Amniotic epithelial cell (primary cell): ENCODE results near the gene KRT85.

Source experiments
- DNase-seq: peaks from one replicate; pipeline ENCODE4 v3.0.0-alpha.2; 2010; ENCODE audit warnings: low read depth

Gene KRT85

DNA sequence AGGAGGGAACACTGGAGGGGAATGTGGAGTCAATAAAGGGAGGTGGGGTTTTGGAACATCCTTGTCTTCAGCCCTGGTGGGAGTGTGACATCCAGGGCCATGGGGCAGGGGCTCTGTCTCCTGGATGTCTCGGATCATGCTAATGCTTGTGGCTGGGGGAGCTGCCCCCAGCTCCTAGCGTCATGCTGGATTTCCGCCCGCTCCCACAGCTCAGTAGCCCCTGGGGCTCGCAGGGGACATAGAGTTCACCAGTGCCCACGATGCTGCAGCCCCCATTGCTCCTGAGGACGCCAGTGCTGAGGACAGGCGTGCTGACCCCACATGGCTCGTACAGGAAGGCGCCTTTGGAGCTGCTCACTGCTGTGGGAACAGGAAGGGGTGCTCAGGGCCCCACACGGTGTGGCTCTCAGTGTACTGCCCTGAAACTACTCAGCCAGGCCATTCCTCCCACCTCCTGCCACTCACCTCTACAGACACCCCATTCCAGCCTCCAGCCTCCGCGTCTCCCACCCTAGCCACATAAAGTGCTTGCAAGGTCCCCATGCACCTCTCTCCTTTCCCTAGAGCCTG is 27.6 kb upstream of the KRT85 start:
- DNase-seq = no peak

- DNase-seq = no peak
These were observed 25.3 kb upstream of the KRT85 start for GRCh38 chr12:52392465-52393007.

- DNase-seq = no peak
These were observed 24.3 kb upstream of the KRT85 start for GRCh38 chr12:52391618-52392002.

DNA sequence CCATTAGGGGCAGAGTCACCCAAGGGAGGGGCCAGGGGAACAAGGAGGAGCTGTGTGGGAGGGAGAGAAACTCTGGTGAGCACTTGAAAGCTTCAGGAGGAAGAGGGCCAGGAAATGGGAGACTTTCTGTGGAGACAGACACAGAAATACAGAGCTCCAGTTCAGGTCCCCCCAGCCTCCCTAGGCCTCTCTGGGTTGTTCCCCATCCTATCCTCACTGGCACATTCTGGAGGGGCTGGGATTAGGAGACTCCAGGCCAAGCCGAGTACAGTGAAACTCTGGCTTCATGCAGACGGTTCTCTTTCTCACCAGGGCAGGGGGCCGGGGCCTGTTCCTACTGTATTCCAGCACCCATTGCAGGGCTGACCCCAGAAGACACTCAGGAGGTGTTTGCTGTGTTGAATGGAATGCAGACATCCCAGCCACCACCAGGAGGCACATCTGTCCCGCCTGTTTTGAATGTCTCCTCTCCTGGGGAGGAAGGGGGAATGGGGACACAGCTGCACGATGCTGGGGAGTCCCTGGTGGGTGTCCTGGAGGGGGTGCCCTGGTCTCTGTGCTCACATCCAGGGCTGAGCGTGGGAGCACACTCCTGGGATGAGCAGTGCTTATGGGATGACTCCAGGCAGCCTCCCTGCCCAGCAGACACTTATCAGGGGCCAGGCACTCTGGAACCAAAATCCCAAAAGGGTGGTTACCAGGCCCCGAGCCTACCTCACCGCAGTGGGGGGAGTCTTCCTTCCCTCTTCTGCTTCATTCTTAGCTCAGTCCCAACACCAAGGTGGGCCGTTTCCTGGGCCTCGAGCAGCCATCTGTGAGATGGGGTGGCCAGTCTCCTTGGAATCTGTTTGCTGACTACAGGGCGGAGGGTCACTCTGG is 23.7 kb upstream of the KRT85 start:
- DNase-seq = peak; percentile 7

GRCh38 chr12:52389313-52390207 is 22.3 kb upstream of the KRT85 start:
- peak; percentile 71 for DNase-seq

DNA sequence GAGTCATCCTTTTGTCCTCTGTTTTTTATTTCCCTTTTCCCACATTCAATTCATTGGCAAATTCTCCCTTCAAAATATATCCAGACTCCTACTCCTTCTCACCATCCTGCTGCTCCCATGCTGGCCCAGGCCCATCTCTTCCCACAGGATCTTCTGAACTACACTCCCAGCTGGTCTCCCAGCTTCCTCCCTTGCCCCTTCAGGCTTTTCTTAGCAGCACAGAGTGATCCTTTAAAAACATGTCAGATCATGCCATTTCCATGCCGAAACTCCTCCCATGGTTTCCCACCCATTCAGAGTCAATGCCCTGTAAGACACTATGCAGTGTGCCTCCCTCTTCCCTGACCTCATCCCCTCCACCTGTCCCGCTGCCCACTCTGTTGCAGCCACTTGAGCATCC is 20.6 kb upstream of the KRT85 start:
- no peak for DNase-seq

- DNase-seq = no peak
These were observed 18.0 kb upstream of the KRT85 start, which contains the start of gene KRT84 for GRCh38 chr12:52385226-52385702. Gene KRT84, minus strand, starts transcription at chr12:52385652. Its CDS starts 67 bp downstream, at chr12:52385585.

- DNase-seq = no peak
These were observed 16.1 kb upstream of the KRT85 start for GRCh38 chr12:52383331-52383730.

- no peak for DNase-seq
These were observed 15.6 kb upstream of the KRT85 start for GRCh38 chr12:52382854-52383253.

- DNase-seq = no peak
These were observed 13.9 kb upstream of the KRT85 start for GRCh38 chr12:52381206-52381605.

DNA sequence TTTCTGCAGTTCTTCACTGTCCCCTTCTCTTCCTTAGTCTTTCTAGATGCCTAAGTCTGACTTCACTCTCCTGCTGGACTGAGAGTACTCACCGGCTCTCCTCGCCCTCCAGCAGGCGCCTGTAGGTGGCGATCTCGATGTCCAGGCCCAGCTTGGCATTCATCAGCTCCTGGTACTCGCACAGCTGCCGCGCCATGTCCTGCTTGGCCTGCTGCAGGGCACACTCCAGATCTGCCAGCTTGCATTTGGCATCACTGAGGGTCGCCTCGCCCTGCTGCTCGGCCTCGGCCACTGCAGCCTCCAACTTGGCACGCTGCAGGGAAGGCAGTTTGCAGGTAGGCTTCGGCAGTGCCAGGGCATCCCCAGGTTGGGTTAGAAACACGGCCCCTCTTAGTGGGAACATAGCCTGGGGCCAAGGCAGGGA is 13.0 kb upstream of the KRT85 start:
- DNase-seq = peak; percentile 35

DNA sequence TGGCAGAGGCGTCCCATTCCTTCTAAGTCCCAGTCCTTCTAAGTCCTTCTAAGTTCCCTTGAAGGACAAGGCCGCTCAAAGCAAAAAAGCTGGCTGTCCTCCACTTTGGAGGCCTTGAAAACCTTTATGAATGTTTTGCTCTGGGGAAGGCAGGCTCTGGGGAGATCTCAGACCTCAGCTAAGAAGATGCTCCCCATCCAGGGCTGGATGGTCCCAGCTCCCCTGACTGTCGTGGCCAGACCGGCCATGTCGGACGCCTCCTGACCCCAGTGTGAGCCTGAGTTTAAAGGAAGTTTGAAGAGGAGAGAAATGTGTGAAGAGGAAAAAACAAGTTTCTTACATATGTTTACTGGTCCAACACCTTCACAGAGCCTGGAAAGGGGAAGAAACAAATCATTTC is 12.3 kb upstream of the KRT85 start:
- no peak for DNase-seq

GRCh38 chr12:52378091-52378490 is 10.8 kb upstream of the KRT85 start:
- DNase-seq = no peak

DNA sequence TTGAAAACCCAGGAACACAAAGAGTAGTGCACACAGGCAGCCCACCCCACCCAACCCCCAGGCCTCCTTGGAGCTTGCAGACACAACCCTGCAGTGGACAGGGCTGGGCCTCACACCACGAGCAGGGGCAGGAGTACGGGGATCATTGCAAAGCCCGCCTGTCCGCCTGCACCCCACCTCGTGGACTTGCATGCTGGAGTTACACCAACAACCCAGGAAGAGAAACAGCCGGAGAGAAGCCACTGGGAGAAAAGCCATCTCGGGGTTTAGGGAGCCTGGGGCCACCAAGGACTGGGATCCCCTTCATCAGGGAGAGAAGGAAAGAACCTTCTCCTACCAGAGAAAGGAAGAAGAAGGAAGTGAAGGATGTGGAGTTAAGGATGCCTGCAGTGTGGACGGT is 10.0 kb upstream of the KRT85 start:
- no peak for DNase-seq

DNA sequence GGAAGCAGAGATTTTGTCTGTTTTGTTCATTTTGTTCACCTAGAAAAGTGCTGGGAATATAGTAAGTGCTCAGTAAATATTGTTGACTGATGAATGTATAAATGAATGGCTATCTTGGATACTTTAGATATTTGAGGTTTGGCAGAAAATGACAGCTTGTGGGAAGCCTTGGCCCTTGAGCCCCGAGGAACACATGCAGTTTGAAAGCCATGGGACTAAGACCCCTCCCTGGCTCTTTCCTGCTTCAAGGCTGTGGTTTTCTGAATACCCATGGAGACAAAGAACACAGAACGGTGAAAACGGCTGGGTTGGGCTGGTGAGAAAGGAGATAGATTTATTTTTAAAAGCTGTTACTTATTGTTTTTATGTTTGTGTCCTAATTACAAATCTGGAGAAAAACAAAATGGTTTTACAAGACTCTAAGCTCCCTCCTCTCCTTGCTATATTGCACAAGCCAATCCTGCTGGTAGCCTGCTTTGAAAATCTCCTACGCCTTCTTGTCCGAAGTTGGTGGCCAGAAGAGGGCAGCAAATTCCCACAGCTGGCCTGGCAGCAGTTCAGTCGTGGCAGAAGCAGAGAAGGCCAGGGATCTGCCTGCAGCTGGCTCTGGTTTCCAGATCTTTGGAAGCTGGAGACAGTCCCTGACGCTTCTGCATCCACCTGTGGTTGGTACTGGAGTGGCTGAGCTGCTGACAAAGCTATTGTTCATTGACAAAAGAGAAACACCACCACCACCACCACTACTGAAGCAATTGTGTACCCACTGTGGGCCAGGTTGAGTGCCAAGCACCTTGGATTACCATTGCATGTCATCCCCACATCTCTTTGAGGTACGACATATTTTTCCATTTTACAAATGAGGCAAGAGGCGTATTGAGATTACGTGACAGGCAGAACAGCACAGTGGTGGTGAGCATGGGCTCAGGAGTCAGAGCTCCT is 5.2 kb upstream of the KRT85 start:
- DNase-seq = peak; percentile 90

- DNase-seq = no peak
These were observed 4.4 kb upstream of the KRT85 start for GRCh38 chr12:52371716-52372115.

GRCh38 chr12:52370926-52371608 is 3.8 kb upstream of the KRT85 start:
- DNase-seq = peak; percentile 66

DNA sequence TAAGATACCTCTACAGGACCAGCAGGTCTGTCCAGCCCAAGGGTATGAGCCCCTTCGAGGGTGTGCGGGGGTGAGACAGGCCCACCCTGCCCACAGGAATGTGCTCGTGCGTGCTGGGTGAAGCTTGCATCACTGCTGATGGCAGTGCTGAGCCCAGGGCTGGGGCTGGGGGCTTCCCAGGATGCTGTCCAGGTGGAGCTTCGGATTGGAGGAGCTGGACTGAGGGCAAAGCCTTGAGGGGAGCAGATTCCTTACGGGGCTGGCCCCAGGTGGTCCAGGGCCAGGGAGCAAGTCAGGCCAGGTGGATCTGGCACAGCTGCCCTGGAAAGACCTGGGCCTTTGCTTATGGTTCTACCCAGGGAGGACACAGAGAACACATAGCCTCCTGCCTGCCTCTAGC is 2.5 kb upstream of the KRT85 start:
- no peak for DNase-seq

DNA sequence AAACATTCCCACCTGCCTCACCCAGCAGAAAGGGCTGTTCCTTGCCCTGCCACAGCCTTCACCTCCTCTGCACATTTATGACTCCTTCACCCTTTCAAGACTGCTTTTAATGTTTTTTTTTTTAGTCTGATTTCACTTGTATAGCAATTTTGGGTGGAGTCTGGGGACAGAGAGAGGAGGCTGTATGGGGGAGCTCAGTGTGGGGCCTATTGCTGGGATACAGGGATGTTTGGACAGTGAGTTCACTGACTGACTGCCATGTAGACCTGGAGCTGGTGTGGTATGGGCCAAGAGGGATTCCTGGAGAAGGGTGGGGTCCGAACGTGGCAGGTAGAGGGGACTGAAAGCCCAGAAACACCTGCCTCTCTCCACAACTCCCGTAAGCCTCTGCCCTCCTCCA is 1.9 kb upstream of the KRT85 start:
- no peak for DNase-seq

- no peak for DNase-seq
These were observed 1.2 kb upstream of the KRT85 start for GRCh38 chr12:52368508-52368907.
